Upper lobe of right lung (tissue), 1 donor: Measurements from ENCODE around the gene CNGA3. TPM values are rescaled to one million over a fixed set of nuclear protein-coding genes. Genes with fewer than 3 reads are reported as not detected.

ENCODE experiments used
- ATAC-seq: fragments of 200-7000 bp; cut with Tn5 transposase; one replicate; pipeline ENCODE4 v1.9.1; 2020; ENCODE audit warnings: mild to moderate bottlenecking, moderate library complexity
- DNase-seq: peaks from one replicate; pipeline ENCODE4 v3.0.0-alpha.2; 2020
- H3K27ac ChIP-seq: fragments of 200-600 bp; one replicate; pipeline ENCODE4 v1.8.0; 2022
- H3K27me3 ChIP-seq: fragments of 200-600 bp; one replicate; pipeline ENCODE4 v1.8.0; 2022; ENCODE audit warnings: mild to moderate bottlenecking
- H3K36me3 ChIP-seq: fragments of 200-600 bp; one replicate; pipeline ENCODE4 v1.8.0; 2022
- H3K4me1 ChIP-seq: fragments of 200-600 bp; one replicate; pipeline ENCODE4 v1.8.0; 2022
- H3K4me3 ChIP-seq: fragments of 200-600 bp; one replicate; pipeline ENCODE4 v1.8.0; 2022; ENCODE audit warnings: mild to moderate bottlenecking
- H3K9me3 ChIP-seq: fragments of 200-600 bp; one replicate; pipeline ENCODE4 v1.8.0; 2022
- intact Hi-C: fragments of 100-400 bp; cut with DNase I; formaldehyde crosslinking; loops from one replicate; pipeline ENCODE4 v1.11.0; 2022
- total RNA-seq: library from RNA; stranded (reverse); fragmentation: NEBNext Ultra II Directional; extraction: Animal tissue kit (Norgen Biotek cat#: 25700); gene quantifications from one replicate; pipeline ENCODE4 v1.2.1, GENCODE V29; 2021
- TF ChIP-seq, protein P1 (sequence below): fragments of 200-600 bp; IDR thresholded peaks from one replicate; pipeline ENCODE4 v1.8.0; 2022; ENCODE audit warnings: antibody characterized with exemption
- donor health status: DM: no; HTN: yes; CAD: no; lungs with severe emphysema.

The CNGA3 gene
- total RNA-seq, 1 donor from 2014 or later: 0.17 TPM

DNA sequence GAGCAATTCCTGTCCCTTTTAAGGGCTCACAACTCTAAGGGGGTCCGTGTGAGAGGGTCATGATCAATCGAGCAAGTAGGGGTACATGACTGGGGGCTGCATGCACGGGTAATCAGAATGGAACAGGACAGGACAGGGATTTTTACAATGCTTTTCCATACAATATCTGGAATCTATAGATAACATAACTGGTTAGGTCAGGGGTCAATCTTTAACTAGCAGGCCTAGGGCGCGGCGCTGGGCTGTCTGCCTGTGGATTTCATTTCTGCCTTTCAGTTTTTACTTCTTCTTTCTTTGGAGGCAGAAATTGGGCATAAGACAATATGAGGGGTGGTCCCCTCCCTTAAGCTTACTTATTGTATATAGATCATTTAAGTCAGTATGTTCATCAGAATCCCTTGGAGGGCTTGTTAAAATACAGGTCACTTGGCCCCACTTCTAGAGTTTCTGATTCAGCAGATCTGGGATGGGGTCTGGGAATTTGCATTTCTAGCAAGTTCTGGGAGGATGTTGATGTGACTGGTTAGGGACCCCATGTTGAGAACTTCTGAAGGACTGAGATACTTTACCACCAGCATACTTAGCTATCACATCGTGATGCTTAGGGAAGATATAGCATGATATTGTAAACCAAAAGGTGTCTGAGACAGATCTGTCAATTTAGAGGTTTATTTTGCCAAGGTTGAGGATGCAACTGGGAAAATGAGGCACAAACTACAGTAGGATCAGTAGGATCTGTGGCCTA is 95.6 kb downstream of the CNGA3 start:
- intact Hi-C loops: no loop called here
- no peak for ATAC-seq
- Histone ChIP-seq H3K4me3 (no peak overlapping the region), H3K4me1 (peaks cover 12% of the 10 kb centered on the region), H3K36me3 (no peaks in the 10 kb centered on the region), H3K27me3 (no peaks in the 10 kb centered on the region), H3K9me3 (no peaks in the 10 kb centered on the region), H3K27ac (no peak overlapping the region)
- TF ChIP-seq, protein P1, sequence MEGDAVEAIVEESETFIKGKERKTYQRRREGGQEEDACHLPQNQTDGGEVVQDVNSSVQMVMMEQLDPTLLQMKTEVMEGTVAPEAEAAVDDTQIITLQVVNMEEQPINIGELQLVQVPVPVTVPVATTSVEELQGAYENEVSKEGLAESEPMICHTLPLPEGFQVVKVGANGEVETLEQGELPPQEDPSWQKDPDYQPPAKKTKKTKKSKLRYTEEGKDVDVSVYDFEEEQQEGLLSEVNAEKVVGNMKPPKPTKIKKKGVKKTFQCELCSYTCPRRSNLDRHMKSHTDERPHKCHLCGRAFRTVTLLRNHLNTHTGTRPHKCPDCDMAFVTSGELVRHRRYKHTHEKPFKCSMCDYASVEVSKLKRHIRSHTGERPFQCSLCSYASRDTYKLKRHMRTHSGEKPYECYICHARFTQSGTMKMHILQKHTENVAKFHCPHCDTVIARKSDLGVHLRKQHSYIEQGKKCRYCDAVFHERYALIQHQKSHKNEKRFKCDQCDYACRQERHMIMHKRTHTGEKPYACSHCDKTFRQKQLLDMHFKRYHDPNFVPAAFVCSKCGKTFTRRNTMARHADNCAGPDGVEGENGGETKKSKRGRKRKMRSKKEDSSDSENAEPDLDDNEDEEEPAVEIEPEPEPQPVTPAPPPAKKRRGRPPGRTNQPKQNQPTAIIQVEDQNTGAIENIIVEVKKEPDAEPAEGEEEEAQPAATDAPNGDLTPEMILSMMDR: no peak
- no peak for DNase-seq

DNA sequence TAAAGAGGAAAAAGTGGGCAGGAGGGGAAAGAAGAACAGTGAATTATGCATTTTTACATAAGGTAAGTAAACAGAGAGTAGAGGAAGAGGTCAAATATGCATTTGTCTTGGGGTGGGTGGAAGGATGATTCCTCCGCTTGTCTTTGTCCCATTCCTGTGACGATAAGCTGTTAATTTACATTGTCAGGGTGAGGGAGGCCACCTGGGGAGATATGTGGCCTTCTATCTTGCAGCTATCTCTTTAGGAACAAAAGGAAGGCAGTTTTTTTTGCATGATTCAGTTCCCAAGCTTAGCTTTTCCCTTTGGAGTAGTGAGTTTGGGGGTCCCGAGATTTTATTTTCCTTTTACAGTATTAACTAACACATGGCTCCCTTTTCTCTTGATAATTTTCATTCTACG is 96.2 kb downstream of the CNGA3 start:
- H3K36me3 ChIP-seq: no peaks in the 10 kb centered on the region
- TF ChIP-seq, protein P1: no peak
- H3K9me3 ChIP-seq: no peaks in the 10 kb centered on the region
- DNase-seq: no peak
- no peak overlapping the region for H3K4me3 ChIP-seq
- intact Hi-C loops: no loop called here
- no peak overlapping the region for H3K27ac ChIP-seq
- H3K4me1 ChIP-seq: peaks cover 14% of the 10 kb centered on the region
- H3K27me3 ChIP-seq: no peaks in the 10 kb centered on the region
- no peak for ATAC-seq

DNA sequence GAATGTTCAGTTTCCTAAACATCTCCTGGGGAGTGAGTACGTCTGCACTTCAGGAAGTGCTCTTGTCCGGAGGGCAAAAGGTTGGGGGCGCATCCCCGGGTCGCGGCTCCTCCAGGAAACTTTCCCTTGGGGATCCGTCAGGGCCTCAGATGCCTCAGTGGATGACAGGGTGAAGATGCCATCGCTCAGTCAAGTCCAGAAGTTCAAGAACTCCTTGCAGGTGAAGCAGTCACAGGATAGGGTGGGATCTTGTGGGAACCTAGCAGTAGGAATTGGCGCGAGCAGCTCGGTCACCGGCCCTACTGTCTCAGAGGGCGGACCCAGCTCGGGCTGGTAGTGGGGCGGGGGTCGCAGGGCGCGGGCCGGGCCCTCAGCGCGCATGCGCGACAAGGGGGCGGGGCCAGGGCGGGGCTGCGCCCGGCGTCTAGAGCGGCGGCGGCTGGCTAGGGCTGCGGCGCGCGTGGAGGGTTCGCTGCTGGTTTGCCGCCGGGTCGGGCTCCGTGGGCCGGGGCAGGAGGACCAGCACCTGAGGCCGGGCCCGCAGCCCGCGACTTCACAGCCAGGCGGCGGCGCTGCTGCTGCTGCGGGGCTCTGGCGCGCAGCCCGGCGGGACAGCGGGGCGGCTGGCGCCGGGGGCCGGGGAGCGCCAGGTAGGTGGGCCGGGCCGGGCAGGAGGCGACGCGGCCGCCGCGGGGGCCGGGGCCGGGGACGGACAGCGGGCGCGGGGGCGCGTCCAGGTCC is 98.3 kb downstream of the CNGA3 start, which contains the start of gene INPP4A:
Gene INPP4A, plus strand, starts transcription at position 423 of the 741 bp plus-strand sequence. CDS start 75,191 bp downstream, outside the sequence.
- Histone ChIP-seq H3K4me3 (peak within 1 kb of the TSS; percentile 78), H3K9me3 (no peaks in the 10 kb centered on the region), H3K27ac (peak within 1 kb of the TSS; percentile 78), H3K27me3 (no peaks in the 10 kb centered on the region), H3K36me3 (no peaks in the 10 kb centered on the region), H3K4me1 (peaks cover 14% of the 10 kb centered on the region)
- TF ChIP-seq, protein P1: no peak
- intact Hi-C loops: no loop called here
- ATAC-seq: peak; percentile 96
- peak; percentile 91 for DNase-seq

DNA sequence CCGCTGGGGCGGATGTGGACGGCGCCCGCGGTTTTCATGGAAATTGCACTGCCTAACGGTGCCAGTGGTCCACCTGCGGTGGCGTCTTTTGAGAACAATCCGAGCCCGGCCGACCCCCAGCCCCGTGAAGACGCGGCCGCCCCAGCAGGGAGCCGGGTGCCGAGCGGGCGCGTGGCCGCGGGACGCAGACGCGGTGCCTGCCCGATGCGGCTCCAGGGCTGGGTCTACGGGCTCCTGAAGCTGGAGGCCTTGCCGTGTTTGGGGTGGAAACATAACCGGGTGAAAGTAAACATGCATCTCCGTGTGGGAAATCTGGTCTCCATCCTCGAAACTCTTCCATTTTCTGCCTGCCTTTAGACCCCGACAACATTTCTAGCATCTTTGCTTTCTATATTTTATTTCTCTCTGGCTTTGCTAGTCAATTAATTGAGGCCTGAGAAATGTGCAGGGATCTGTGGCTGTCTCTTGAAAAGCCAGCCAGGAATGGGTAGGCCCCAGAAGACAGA is 99.0 kb downstream of the CNGA3 start:
- intact Hi-C loops: no loop called here
- Histone ChIP-seq H3K36me3 (no peaks in the 10 kb centered on the region), H3K4me3 (peak overlapping the region; percentile 78), H3K9me3 (no peaks in the 10 kb centered on the region), H3K27ac (peak overlapping the region; percentile 53), H3K27me3 (no peaks in the 10 kb centered on the region), H3K4me1 (peaks cover 16% of the 10 kb centered on the region)
- DNase-seq (no peak), ATAC-seq (peak; percentile 58)
- TF ChIP-seq, protein P1: no peak

DNA sequence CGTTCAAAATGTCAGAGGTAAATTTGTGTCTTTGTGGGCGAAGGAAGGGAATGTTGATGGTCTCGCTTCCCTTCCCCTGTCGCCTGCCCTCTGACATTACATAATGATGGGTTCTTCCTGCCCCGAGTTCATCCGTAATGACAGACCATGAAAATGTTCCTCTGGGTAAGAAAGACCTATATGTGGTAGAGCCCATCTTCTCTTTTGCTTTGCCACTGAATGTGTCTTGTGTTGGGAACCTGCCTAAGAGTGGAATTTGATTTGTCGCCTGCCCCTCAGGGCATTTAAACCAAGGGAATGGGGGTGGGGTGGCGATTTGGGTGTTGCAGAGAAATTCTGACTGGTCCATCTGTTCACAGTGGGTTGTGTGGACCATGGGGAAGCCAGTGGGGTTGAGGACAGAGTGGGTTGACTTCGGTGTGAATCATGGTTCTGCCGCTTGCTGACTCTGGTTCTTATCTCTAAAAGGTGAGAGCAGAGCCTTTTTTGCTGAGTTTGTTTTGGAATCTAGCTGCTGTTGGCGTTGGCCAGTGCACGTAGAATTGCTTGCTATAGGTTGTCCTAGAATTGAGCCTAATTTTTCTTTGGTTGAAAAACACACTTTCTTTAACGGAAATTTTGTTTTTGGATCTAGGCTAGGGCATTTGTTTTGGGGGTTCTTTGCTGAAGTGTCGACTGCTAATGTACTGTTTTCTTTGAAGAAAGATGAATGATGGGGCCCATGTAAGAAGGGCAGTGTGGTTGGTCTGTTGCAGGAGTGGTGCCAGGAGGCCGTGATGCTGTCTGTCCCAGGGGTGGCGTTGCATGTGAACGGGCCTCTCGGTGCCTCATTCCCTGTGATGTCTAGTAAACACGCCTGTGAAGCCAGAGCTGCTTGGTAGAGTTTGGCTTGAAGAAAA is 99.7 kb downstream of the CNGA3 start:
- DNase-seq (no peak), ATAC-seq (peak; percentile 13)
- TF ChIP-seq, protein P1: no peak
- Histone ChIP-seq H3K27me3 (no peaks in the 10 kb centered on the region), H3K27ac (peak overlapping the region; percentile 53), H3K4me3 (peak overlapping the region; percentile 78), H3K4me1 (peaks cover 23% of the 10 kb centered on the region), H3K36me3 (no peaks in the 10 kb centered on the region), H3K9me3 (no peaks in the 10 kb centered on the region)
- intact Hi-C loops: no loop called here
